Measurements from ENCODE around the gene FSCN2.

The FSCN2 gene

DNA sequence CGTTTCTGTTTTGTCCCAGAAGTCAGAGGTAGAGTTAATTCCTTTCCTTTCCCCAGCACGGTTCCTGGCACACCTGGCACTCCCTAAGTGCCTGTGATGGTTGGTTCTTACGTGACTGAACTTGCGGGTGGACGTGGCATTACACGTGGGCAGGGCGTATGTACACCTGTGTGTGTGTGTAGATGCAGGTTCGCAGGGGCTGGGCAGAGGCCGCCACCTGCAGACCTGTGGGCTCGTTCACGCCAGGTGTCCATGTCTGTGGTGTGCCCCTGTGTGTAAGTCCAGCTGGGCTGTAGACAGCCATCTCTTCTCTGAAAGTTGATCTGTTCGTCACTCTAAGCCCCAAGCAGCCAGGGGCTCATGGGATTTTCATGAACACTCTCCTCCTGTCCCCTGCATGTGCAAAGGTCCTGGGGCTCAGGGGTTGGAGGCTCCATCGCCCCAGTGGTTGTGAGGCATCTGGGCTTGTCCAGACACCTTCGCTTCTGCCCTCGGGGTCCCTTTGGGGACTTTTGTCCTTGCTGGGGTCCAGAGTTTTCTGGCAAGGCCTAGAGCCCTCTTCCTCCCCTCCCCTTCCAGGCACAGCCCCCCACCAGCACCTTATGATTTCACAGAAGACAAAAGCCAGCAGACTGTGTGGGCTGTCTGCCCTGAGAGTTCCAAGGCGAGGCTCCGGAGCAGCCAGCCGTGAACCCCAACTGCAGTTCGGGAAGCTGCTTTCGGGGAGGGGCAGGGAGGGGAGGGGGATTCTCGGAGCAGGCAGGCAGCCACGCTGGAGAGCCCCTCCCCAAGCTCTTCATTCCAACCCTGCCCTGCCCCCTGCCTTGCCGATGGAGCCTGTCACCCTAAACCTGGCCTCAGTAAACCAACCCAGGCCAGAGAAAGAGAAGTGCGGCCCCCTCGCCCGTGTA, 5.4 kb upstream of the FSCN2 start:
- TF ChIP-seq EZH2 (optimal IDR thresholded peaks at IDR 0.05; ENCODE audit: low read depth, low read length) (no peak), EZH2phosphoT487 (IDR thresholded peaks at IDR 0.05; ENCODE audit: low read length) (no peak)
- TF ChIP-seq, protein P1, sequence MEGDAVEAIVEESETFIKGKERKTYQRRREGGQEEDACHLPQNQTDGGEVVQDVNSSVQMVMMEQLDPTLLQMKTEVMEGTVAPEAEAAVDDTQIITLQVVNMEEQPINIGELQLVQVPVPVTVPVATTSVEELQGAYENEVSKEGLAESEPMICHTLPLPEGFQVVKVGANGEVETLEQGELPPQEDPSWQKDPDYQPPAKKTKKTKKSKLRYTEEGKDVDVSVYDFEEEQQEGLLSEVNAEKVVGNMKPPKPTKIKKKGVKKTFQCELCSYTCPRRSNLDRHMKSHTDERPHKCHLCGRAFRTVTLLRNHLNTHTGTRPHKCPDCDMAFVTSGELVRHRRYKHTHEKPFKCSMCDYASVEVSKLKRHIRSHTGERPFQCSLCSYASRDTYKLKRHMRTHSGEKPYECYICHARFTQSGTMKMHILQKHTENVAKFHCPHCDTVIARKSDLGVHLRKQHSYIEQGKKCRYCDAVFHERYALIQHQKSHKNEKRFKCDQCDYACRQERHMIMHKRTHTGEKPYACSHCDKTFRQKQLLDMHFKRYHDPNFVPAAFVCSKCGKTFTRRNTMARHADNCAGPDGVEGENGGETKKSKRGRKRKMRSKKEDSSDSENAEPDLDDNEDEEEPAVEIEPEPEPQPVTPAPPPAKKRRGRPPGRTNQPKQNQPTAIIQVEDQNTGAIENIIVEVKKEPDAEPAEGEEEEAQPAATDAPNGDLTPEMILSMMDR (IDR thresholded peaks at IDR 0.05; ENCODE audit: low read length): no peak
- Histone ChIP-seq H3K27me3 (replicated peaks; ENCODE audit: insufficient read depth, low read length) (peaks cover 21% of the 10 kb centered on the region), H3K4me3 (ENCODE audit: low read length) (no peak overlapping the region), H4K20me1 (ENCODE audit: insufficient read depth, low read length) (no peaks in the 10 kb centered on the region), H3K9me2 (replicated peaks; ENCODE audit: insufficient read depth, low read length) (no peaks in the 10 kb centered on the region), H3K79me2 (ENCODE audit: low read length) (no peaks in the 10 kb centered on the region), H2AFZ (ENCODE audit: low read length) (no peak overlapping the region), H3K9me3 (replicated peaks; ENCODE audit: insufficient read depth, low read length) (no peaks in the 10 kb centered on the region), H3K27ac (ENCODE audit: low read length) (no peak overlapping the region), H3K4me2 (ENCODE audit: low read depth, low read length) (no peak overlapping the region), H3K9ac (ENCODE audit: low read length) (no peak overlapping the region), H3F3A (ENCODE audit: insufficient read depth, low read length) (peaks cover 16% of the 10 kb centered on the region; the same call in 1 of the 2 replicates), H3K4me1 (ENCODE audit: low read length) (0 out of 2 replicates have a peak, but pooled peaks cover 6% of the 10 kb centered on the region), H3K36me3 (replicated peaks; ENCODE audit: insufficient read depth, low read length) (no peaks in the 10 kb centered on the region)
- no peak for DNase-seq

DNA sequence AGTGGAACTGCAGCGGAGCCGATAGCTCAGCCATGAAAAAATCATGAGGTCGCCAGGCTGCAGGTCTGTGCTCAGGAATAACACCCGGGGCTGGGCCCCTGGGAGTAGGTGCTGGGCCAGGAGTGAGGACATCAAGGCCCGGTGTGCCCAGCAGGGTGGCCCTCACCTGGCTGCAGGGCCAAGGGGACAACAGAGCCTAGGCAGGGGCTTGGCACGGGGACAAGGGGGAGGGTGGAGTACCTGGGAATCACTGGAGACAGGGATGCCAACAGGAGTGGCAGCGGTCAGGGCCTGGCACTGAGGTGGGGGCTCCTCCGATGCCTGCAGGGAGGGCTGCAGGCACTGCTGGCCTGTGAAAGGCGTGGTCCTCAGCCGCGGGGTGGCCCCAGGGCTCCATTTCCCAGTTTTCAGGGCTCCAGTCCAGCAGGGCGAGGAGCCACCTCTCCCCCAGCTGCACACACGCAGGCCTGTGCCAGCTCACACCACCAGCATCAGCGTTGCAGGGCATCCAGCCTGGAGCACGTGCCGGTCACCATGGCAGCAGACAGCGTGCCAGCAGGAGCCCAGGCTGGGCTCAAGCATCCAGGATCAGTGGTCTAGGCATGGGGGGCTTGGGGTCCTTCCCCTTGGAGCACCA, 4.7 kb upstream of the FSCN2 start:
- H3K27ac ChIP-seq (ENCODE audit: low read length): no peak overlapping the region
- 0 out of 2 replicates have a peak, but pooled peaks cover 6% of the 10 kb centered on the region for H3K4me1 ChIP-seq (ENCODE audit: low read length)
- H2AFZ ChIP-seq (ENCODE audit: low read length): no peak overlapping the region
- H3F3A ChIP-seq (ENCODE audit: insufficient read depth, low read length): peaks cover 15% of the 10 kb centered on the region; the same call in 1 of the 2 replicates
- H3K36me3 ChIP-seq (replicated peaks; ENCODE audit: insufficient read depth, low read length): no peaks in the 10 kb centered on the region
- TF ChIP-seq, protein P1 (IDR thresholded peaks at IDR 0.05; ENCODE audit: low read length): no peak
- TF ChIP-seq EZH2 (optimal IDR thresholded peaks at IDR 0.05; ENCODE audit: low read depth, low read length): no peak
- TF ChIP-seq EZH2phosphoT487 (IDR thresholded peaks at IDR 0.05; ENCODE audit: low read length): no peak
- DNase-seq: no peak
- no peaks in the 10 kb centered on the region for H3K9me3 ChIP-seq (replicated peaks; ENCODE audit: insufficient read depth, low read length)
- no peaks in the 10 kb centered on the region for H3K79me2 ChIP-seq (ENCODE audit: low read length)
- peaks cover 21% of the 10 kb centered on the region for H3K27me3 ChIP-seq (replicated peaks; ENCODE audit: insufficient read depth, low read length)
- no peak overlapping the region for H3K4me2 ChIP-seq (ENCODE audit: low read depth, low read length)
- no peak overlapping the region for H3K9ac ChIP-seq (ENCODE audit: low read length)
- H3K4me3 ChIP-seq (ENCODE audit: low read length): no peak overlapping the region
- H4K20me1 ChIP-seq (ENCODE audit: insufficient read depth, low read length): no peaks in the 10 kb centered on the region
- H3K9me2 ChIP-seq (replicated peaks; ENCODE audit: insufficient read depth, low read length): no peaks in the 10 kb centered on the region

DNA sequence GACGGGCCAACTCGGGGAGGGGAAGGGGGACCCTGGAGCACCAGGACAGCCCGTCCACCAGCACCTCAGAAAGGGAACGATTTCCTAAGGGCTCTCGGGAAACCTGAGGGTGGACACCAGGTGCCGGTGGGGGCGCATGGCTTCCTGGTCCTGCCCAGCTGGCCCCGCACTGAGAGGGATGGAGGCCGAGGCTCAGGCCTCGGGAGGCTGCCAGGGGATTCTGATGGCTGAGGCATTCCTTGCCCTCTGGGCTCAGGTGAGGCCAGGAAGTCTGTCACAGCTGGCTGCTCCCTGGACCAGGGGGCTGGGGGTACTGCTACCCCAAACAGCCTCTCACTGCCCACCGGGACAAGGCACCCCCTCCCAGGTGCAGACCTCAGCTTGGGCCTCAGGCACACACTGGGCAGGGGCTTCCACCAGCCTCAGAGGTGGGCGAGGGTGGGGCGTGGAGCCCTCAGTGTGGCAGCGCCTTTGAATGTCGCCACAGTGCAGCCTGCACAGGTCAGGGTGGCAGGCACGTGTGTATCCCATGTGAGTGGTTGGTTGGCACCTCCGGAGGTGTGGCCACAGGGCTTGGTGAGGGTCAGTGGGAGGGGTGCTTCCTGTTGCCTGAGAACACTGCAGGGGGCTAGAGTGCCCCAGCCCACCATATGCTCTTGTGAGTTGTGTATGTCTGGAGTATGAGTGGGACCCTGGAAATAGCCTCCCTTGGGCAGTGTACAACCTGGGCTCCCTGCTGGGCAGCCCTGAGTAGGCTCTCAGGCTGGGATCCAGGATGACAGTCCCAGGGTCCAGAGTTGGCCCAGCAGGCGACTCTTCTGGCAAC, 3.9 kb upstream of the FSCN2 start:
- H3K9me2 ChIP-seq (replicated peaks; ENCODE audit: insufficient read depth, low read length): no peaks in the 10 kb centered on the region
- H3K27me3 ChIP-seq (replicated peaks; ENCODE audit: insufficient read depth, low read length): peaks cover 21% of the 10 kb centered on the region
- H3K36me3 ChIP-seq (replicated peaks; ENCODE audit: insufficient read depth, low read length): no peaks in the 10 kb centered on the region
- no peak overlapping the region for H3K4me2 ChIP-seq (ENCODE audit: low read depth, low read length)
- H3K9ac ChIP-seq (ENCODE audit: low read length): no peak overlapping the region
- TF ChIP-seq EZH2phosphoT487 (IDR thresholded peaks at IDR 0.05; ENCODE audit: low read length) (no peak), EZH2 (optimal IDR thresholded peaks at IDR 0.05; ENCODE audit: low read depth, low read length) (no peak)
- TF ChIP-seq, protein P1 (IDR thresholded peaks at IDR 0.05; ENCODE audit: low read length): no peak
- H3K27ac ChIP-seq (ENCODE audit: low read length): no peak overlapping the region
- no peaks in the 10 kb centered on the region for H3K9me3 ChIP-seq (replicated peaks; ENCODE audit: insufficient read depth, low read length)
- H4K20me1 ChIP-seq (ENCODE audit: insufficient read depth, low read length): no peaks in the 10 kb centered on the region
- H3F3A ChIP-seq (ENCODE audit: insufficient read depth, low read length): 0 out of 2 replicates have a peak, but pooled peaks cover 8% of the 10 kb centered on the region
- no peaks in the 10 kb centered on the region for H3K4me1 ChIP-seq (ENCODE audit: low read length)
- no peak for DNase-seq
- no peak overlapping the region for H2AFZ ChIP-seq (ENCODE audit: low read length)
- H3K4me3 ChIP-seq (ENCODE audit: low read length): no peak overlapping the region
- no peaks in the 10 kb centered on the region for H3K79me2 ChIP-seq (ENCODE audit: low read length)

Data from MM.1S (cell line).